Measurements from ENCODE around the gene GAS2.

Gene GAS2

DNA sequence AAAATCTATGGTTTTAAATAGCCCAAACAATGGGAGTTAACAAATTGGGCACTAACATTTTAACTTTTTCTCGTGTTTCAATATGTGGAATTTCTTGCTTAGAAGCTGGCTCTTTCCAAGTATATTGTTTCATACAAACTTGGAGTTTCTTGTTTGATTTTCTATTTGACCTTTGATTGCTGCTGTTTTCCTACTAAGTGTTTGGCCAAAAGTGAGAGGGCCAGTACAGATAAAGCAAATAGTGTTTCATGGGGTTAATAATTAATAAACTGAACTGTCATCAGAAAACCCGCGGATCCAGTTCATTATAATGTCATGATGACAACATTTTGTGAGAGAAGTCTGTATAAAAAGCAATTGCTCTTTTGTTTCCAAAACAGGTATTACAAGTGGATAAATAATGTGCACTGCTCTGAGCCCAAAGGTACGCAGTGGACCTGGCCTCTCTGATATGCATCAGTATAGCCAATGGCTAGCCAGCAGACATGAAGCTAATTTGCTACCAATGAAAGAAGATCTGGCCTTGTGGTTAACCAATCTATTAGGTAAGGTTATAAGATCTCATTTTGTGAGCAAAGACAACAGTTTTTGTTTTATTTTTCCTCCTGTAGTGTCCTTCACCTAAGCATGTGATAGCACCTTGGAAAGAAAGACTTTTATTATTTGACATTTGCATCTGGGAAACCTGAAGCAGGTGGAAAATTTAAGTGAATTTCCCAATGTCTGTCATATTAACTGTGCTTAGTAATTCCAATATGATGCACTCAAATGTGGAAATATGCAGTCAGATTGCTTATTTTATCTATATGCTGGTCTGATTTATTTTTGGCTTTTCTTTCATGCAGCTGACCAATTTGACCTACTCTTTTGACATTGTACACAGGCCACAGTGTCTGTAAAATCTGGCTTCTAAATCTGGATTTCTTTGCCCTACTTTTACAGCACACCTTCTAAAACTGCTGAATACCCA lies 8.3 kb downstream of the GAS2 start:
- no peak for DNase-seq (ENCODE audit: low read depth)

DNA sequence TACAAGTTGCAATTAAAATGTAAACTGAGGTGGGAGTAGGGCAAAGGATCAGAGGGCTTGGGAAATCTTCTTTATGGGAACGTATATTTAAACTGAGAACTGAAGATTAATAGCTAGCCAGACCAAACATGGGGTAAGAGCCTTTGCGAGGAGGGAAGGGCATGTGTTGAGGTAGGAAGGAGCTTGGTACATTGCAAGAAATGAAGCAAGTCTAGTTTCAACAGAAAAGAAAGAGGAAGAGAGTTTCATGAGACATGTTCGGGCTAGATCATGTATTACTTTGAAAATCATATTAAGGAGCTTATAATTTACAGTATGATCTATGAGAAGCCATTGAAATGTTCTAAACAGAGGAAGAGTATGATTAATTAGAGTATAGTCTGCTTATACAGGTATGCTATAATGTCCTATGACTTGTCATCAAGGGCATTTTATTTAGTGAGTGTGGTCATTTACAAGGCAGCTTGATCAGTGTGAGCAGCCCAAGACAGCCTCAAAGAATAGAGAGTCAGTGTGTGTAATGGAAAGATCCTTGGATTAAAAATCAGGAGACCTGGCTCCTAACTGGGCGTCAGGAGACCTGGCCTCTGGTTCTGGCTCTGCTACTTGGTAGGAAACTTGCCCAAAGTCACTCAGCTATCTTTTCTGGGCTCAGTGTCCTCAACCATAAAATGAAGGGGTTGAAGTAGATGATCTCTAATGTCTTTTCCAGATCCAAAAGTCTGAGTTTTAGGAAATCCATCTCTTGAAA lies 10.9 kb downstream of the GAS2 start:
- DNase-seq (ENCODE audit: low read depth): no peak

- no peak for DNase-seq (ENCODE audit: low read depth)
Observed at GRCh38 chr11:22680628-22681027, 14.2 kb downstream of the GAS2 start.

DNA sequence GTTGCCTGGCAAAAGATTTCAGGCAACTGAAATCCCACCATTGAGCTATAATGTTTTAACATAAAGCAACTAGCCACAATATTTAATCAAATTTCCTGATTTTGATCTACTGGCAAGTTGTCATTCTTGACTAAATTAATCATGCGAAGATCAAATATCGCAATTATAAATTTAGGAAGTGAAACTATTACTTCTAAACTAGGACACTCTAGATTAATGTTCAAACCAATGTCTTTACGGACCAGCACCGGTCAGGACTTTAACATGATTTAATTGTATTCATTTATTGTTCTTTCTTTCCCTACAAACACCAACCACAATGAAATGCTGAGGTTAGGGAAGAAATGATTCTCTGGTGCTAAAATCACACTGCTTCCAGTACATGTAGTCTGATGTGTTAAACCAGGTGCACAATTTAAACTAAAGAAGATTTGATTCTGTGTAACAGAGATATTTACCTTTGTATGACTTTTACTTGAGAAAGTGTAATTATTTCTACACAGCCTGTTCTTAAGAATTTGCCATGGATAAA lies 14.9 kb downstream of the GAS2 start:
- DNase-seq (ENCODE audit: low read depth): no peak

DNA sequence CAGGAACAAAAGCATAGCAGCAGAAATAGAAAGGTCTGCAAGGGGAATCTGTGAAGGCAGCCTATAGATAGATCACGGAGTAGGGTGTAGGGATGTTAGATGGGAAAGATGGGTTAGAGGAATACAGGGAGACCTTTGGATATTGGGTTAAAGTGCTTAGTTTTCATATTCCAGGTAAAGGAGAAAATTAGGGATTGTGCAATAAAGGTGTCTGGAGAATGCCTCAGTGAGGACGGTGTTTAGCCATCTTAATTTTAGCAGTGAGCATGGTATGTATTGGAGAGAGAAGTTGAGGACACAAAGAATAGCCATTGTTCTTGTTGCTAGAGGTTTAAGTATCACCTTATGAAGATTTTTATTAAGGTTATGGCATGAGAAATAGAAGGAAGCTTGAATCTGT lies 17.7 kb downstream of the GAS2 start:
- DNase-seq (ENCODE audit: low read depth): no peak

DNA sequence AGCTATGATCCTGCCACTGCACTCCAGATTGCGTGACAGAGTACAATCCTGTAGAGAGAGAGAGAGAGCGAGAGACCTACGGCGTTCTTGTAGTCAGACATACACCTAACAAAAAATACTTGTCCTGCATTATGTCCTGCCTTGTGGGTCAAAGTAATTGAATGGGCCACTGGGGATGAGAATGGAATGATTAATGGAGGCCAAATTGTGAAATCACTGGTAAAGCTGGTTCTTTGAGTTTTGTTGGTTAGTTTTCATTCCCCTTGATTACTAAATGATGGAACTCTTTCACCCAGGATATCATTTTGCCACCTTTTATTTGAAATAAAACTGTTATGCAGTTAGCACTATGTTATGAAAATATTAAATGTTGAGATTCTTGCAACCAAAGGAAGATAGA lies 18.7 kb downstream of the GAS2 start:
- DNase-seq (ENCODE audit: low read depth): no peak

- DNase-seq (ENCODE audit: low read depth): no peak
Observed at GRCh38 chr11:22688914-22689313, 22.5 kb downstream of the GAS2 start.

GRCh38 chr11:22690257-22690656 lies 23.8 kb downstream of the GAS2 start:
- no peak for DNase-seq (ENCODE audit: low read depth)

- no peak for DNase-seq (ENCODE audit: low read depth)
Observed at GRCh38 chr11:22690871-22691270, 24.5 kb downstream of the GAS2 start.

- no peak for DNase-seq (ENCODE audit: low read depth)
Observed at GRCh38 chr11:22699388-22699787, 33.0 kb downstream of the GAS2 start.

- no peak for DNase-seq (ENCODE audit: low read depth)
Observed at GRCh38 chr11:22702031-22702430, 35.6 kb downstream of the GAS2 start.

- no peak for DNase-seq (ENCODE audit: low read depth)
Observed at GRCh38 chr11:22703040-22703439, 36.6 kb downstream of the GAS2 start.

- DNase-seq (ENCODE audit: low read depth): no peak
Observed at GRCh38 chr11:22703591-22703990, 37.2 kb downstream of the GAS2 start.

- DNase-seq (ENCODE audit: low read depth): no peak
Observed at GRCh38 chr11:22707119-22707899, 40.9 kb downstream of the GAS2 start.

- DNase-seq (ENCODE audit: low read depth): no peak
Observed at GRCh38 chr11:22711071-22711770, 44.8 kb downstream of the GAS2 start.

- no peak for DNase-seq (ENCODE audit: low read depth)
Observed at GRCh38 chr11:22711880-22712279, 45.5 kb downstream of the GAS2 start.

- no peak for DNase-seq (ENCODE audit: low read depth)
Observed at GRCh38 chr11:22713336-22713735, 46.9 kb downstream of the GAS2 start.

DNA sequence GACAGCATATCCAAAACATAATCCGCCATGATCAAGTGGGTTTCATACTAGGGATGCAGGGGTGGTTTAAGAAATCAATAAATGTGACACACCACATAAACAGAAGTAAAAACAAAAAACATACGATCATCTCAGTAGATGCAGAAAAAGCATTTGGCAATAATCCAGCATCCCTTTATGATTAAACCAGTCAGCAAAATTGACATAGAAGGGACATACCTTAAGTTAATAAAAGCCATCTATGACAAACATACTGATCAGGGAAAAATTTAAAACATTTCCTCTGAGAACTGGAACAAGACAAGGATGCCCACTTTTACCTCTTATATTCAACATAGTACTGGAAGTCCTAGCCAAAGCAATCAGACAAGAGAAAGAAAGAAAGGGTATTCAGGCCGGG lies 49.6 kb downstream of the GAS2 start:
- DNase-seq (ENCODE audit: low read depth): no peak

- DNase-seq (ENCODE audit: low read depth): no peak
Observed at GRCh38 chr11:22720457-22720856, 54.0 kb downstream of the GAS2 start.

- DNase-seq (ENCODE audit: low read depth): no peak
Observed at GRCh38 chr11:22723274-22723673, 56.9 kb downstream of the GAS2 start.

DNA sequence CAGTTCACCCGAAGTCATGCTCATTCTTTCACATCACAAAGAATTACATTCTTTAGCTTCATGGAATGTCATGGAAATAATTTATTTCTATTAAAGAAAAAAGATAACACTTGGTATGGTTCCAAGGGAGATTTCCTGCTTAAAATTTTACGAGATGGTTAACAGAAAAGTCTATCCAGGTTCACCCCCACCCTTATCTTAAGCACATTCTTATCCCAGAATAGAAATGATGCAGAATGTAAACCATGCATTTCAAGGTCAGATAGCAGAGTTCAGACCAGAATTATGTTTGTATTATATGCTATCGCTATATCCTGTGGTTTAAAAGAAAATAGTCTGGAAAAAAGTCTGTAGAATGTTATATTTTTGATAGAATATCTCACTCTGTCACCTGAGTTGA lies 58.7 kb downstream of the GAS2 start:
- no peak for DNase-seq (ENCODE audit: low read depth)
